Kidney epithelial cell (primary cell): Measurements from ENCODE around the gene UGT1A4. TPM values are rescaled to one million over a fixed set of nuclear protein-coding genes. Genes with fewer than 3 reads are reported as not detected.

Source experiments
- DNase-seq: peaks from one replicate; pipeline ENCODE4 v3.0.0-alpha.2; 2010; ENCODE audit warnings: low read depth
- H3K27me3 ChIP-seq: 2 replicates; pipeline ENCODE4 v1.6.0; 2011; ENCODE audit warnings: low read length; ENCODE audit not compliant: control insufficient read depth, insufficient read depth
- H3K36me3 ChIP-seq: 2 replicates; pipeline ENCODE4 v1.5.1; 2011; ENCODE audit warnings: low read length; ENCODE audit not compliant: control insufficient read depth, insufficient read depth
- H3K4me3 ChIP-seq: 2 replicates; pipeline ENCODE4 v1.5.1; 2011; ENCODE audit warnings: low read depth, mild to moderate bottlenecking, control low read depth, low read length
- total RNA-seq: library from RNA; depleted of rRNA; stranded (reverse); fragments of >200 nt; gene quantifications from 2 replicates; pipeline ENCODE4 v1.2.3, GENCODE V29; 2015
- TF ChIP-seq, protein P1 (sequence below): IDR thresholded peaks from 2 replicates; pipeline ENCODE4 v1.5.1; 2011; ENCODE audit warnings: mild to moderate bottlenecking, moderate library complexity, low read length, control low read depth, inconsistent platforms; ENCODE audit not compliant: insufficient read depth, poor library complexity, severe bottlenecking

UGT1A4 gene
- total RNA-seq, 1 donor from 2014 or later, result not detected

GRCh38 chr2:233775414-233775813 lies 56.9 kb downstream of the UGT1A4 start:
- DNase-seq, result no peak
- TF ChIP-seq, protein P1, sequence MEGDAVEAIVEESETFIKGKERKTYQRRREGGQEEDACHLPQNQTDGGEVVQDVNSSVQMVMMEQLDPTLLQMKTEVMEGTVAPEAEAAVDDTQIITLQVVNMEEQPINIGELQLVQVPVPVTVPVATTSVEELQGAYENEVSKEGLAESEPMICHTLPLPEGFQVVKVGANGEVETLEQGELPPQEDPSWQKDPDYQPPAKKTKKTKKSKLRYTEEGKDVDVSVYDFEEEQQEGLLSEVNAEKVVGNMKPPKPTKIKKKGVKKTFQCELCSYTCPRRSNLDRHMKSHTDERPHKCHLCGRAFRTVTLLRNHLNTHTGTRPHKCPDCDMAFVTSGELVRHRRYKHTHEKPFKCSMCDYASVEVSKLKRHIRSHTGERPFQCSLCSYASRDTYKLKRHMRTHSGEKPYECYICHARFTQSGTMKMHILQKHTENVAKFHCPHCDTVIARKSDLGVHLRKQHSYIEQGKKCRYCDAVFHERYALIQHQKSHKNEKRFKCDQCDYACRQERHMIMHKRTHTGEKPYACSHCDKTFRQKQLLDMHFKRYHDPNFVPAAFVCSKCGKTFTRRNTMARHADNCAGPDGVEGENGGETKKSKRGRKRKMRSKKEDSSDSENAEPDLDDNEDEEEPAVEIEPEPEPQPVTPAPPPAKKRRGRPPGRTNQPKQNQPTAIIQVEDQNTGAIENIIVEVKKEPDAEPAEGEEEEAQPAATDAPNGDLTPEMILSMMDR, result no peak
- no peaks in the 10 kb centered on the region for H3K36me3 ChIP-seq

DNA sequence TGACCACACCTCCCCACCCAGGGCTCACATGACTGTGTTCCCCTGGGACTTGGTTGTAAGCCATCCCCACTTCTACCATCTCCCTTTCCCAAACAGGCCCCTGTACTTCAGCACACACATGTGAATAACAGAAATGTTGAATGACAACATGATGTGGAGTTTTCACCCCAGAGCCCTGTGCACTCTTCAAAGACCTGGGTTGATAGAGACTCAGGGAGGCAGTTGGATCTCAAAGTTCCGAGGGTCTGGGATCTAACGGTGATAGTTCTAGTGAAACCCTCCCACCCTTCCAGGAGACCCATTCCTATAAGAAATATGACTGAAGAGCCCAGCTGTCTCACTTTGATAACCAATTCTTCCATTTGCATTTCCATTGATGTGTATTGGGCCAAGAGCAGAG lies 59.5 kb downstream of the UGT1A4 start, which contains the start of gene MROH2A:
MROH2A (plus strand) TSS at position 301 of the 400 bp plus-strand sequence. CDS start 1,029 bp downstream, outside the sequence.
- Histone ChIP-seq H3K4me3 (no peak within 1 kb of the TSS), H3K27me3 (no peaks in the 10 kb centered on the region), H3K36me3 (no peaks in the 10 kb centered on the region)
- TF ChIP-seq, protein P1, result no peak
- DNase-seq, result no peak

More at GRCh38 chr2:233775414-233775813, 56.9 kb downstream of the UGT1A4 start:
- Histone ChIP-seq H3K27me3 (no peaks in the 10 kb centered on the region), H3K4me3 (no peak overlapping the region)

GRCh38 chr2:233779722-233780121 lies 61.2 kb downstream of the UGT1A4 start:
- no peak overlapping the region for H3K4me3 ChIP-seq
- H3K27me3 ChIP-seq, result no peaks in the 10 kb centered on the region
- DNase-seq, result no peak
- TF ChIP-seq, protein P1, result no peak
- H3K36me3 ChIP-seq, result no peaks in the 10 kb centered on the region

DNA sequence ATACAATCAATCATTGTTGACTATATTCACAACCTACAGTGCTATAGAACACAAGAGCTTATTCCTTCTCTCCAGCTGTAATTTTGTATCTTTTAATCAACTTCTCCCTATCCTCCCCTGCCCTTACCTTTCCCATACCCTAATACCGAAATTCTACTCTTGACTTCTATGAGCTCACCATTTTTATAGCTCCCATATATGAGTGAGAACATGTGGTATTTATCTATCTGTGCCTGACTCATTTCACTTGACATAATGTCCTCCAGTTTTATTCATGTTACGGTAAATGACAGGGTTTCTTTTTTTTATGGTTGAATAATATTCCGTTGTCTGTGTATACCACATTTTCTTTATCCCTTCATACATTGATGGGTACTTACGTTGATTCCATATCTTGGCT lies 62.2 kb downstream of the UGT1A4 start:
- H3K27me3 ChIP-seq, result no peaks in the 10 kb centered on the region
- DNase-seq, result no peak
- H3K36me3 ChIP-seq, result no peaks in the 10 kb centered on the region
- TF ChIP-seq, protein P1, result no peak
- no peak overlapping the region for H3K4me3 ChIP-seq

DNA sequence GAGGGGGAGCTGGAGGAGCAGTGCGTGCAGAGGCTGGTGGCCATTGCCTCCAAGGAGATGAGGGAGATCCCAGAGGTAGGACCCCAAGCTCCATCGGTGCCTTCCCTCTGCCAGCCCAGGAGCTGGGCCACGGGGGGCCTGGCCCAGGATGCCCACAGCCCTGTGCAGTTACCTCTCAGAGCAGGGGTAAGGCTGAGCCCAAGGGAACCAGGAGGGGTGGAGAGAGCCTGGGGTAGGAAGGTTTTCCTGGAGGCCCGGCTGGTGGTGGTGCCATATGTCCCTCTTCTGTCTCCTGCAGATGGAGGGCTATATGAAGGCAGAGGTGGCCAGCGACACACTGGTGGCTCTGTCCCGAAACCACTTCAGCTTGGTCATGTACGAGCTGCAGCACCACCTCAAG lies 71.0 kb downstream of the UGT1A4 start:
- TF ChIP-seq, protein P1, result no peak
- no peak overlapping the region for H3K4me3 ChIP-seq
- no peak for DNase-seq
- no peaks in the 10 kb centered on the region for H3K36me3 ChIP-seq
- H3K27me3 ChIP-seq, result no peaks in the 10 kb centered on the region

GRCh38 chr2:233791151-233791882 lies 72.8 kb downstream of the UGT1A4 start:
- H3K36me3 ChIP-seq, result no peaks in the 10 kb centered on the region
- H3K27me3 ChIP-seq, result no peaks in the 10 kb centered on the region
- no peak overlapping the region for H3K4me3 ChIP-seq
- no peak for DNase-seq
- TF ChIP-seq, protein P1, result no peak
